Hepatocyte (in vitro differentiated cells): ENCODE measurements around the gene JUNB.
"Not testable (repeated sequence)": the region's sequence is repeated elsewhere in the genome, so short reads cannot be mapped to it uniquely, and the experiment has no call there.

Experiments
- CTCF ChIP-seq: fragments of 200-600 bp; sonication (generic); IDR thresholded peaks from 2 replicates; pipeline ENCODE4 v1.5.1; 2016; ENCODE audit warnings: antibody characterized with exemption, mild to moderate bottlenecking; ENCODE audit not compliant: poor library complexity
- EZH2 ChIP-seq: fragments of 200-600 bp; sonication (generic); IDR thresholded peaks from 2 replicates; pipeline ENCODE4 v1.6.1; 2016; ENCODE audit warnings: antibody characterized with exemption, mild to moderate bottlenecking, borderline replicate concordance
- EZH2phosphoT487 ChIP-seq: fragments of 200-600 bp; sonication (generic); IDR thresholded peaks from one replicate; pipeline ENCODE4 v1.6.1; 2018; ENCODE audit warnings: antibody characterized with exemption, mild to moderate bottlenecking, low read depth, moderate library complexity; ENCODE audit not compliant: unreplicated experiment, severe bottlenecking

DNA sequence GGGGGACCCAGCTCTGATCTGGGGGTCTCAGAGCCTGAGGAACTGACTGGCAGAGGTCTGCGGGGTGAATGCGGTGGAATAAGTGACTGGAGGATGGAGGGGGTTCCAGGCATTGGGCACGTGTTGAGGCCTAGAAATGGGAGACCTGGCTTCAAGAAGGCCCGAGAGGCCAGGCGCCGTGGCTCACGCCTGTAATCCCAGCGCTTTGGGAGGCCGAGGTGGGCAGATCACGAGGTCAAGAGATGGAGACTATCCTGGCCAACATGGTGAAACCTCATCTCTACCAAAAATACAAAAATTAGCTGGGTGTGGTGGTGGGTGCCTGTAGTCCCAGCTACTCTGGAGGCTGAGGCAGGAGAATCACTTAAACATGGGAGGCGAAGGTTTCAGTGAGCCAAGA lies 26.5 kb downstream of the JUNB start:
- not testable (repeated sequence) for TF ChIP-seq CTCF, EZH2, EZH2phosphoT487
